NCI-H69 (cell line): ENCODE results near the gene MED28.
"Not testable (repeated sequence)": the region's sequence is repeated elsewhere in the genome, so short reads cannot be mapped to it uniquely, and the experiment has no call there.

Experiments
- DNase-seq: peaks from one replicate; lab custom pipeline; 2025; lab: John Stamatoyannopoulos, UW

Gene MED28, protein sequence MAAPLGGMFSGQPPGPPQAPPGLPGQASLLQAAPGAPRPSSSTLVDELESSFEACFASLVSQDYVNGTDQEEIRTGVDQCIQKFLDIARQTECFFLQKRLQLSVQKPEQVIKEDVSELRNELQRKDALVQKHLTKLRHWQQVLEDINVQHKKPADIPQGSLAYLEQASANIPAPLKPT

DNA sequence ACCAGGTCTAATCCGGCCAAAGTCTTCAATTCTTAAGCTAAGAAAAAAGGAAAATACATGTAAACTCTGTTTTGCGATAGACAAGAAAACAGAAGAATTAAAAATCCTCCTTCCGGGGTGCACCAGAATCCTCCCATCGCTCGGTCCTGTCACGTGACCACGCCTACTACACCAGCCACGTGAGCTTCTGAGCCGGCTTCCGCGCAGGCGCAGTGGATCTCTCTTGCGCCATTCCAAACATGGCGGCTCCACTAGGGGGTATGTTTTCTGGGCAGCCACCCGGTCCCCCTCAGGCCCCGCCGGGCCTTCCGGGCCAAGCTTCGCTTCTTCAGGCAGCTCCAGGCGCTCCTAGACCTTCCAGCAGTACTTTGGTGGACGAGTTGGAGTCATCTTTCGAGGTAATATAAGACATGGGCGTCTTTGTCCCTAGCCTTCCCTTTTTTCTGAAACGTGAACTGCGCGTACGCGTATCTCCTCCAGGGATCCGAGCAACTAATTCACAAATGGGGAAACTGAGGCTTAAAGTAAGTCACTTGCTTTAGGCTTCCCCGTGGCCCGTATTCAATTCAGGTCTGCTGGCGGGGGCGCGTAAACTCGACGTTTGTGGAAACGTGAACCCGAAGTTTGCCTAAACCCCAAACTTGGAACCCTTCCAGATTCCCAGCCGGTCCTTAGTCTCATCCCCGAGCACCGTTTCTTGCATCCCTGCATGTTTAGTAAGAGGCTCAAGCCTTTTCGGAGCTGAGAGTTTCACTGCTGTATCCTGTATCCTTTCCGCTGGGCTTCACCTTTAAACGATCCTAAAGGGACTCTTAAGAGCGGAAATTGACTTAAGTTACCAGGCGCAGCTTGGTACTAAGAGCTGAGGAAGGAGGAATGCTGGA, at the start of gene MED28:
MED28 (plus strand) TSS at position 226 of the 884 bp plus-strand sequence; CDS start at position 240, 14 bp downstream.
- DNase-seq = peak; percentile 92

DNA sequence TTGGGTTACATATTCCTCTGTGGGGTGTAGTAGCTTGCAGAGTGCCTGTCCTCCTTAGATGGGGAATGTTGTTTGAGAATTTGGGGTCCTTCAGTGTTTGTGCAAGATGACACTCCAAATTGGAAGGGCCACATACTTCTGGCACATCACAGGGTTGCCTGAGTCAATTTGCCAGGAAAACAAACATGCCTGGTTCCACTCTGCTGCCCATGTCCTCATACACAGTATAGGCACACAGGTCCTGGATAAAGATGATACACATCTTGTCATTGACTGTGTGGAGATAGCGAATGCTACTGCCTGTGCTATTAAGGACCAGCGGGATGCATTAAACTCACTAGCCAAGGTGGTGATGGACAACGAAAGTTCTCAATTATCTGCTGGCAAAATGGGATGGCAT, 48.6 kb upstream of the MED28 start:
- DNase-seq = no peak

DNA sequence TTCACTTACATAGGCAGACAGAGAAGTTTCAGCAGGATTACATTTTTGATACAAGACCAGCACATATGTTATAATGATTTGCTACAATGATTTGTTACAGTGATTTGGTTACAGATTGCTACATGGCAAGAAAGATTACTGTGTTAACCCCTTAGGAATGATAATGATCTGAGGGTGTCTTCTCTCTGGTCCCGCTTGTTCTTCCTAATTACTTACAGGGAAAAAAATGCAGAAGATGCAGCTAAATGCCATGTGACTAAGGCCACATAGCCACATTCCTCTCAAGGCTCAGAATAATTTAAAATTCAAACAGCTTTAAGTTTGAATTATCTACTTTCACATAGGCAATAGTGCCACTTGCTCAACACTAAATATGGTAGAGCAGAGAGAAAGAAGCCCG, 47.2 kb upstream of the MED28 start:
- no peak for DNase-seq

DNA sequence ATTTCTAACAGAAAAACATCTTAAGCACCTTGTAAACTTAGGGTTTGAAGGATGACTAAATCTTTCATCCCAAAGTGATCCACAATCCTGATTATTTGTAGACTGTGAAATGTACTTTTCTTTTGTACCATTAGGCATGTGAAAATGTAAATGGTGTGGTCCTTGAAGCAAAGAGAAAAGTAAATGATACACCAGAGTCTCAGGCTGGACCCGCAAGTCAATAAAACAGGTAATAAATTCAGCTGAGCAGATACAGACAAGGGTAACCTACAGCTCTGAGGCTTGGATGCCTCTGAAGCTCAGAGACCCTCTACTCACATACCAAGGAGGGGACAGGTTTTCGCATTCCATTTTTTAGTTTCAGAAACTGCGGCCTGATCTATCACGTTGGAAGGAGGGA, 40.2 kb upstream of the MED28 start:
- DNase-seq = no peak

DNA sequence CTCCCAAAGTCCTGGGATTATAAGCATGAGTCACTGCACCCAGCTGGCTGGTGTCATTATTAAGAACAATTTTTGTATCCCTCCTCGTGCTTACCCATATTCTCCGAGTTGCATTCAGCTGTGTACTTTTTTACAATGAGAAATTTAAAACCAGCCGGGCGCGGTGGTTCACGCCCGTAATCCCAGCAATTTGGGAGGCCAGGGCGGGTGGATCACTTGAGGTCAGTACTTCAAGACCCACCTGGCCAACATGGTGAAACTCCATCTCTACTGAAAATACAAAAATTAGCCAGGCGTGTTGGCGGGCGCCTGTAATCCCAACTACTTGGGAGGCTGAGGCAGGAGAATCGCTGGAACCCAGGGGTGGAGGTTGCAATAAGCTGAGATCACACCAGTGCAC, 39.3 kb upstream of the MED28 start:
- not testable (repeated sequence) for DNase-seq

DNA sequence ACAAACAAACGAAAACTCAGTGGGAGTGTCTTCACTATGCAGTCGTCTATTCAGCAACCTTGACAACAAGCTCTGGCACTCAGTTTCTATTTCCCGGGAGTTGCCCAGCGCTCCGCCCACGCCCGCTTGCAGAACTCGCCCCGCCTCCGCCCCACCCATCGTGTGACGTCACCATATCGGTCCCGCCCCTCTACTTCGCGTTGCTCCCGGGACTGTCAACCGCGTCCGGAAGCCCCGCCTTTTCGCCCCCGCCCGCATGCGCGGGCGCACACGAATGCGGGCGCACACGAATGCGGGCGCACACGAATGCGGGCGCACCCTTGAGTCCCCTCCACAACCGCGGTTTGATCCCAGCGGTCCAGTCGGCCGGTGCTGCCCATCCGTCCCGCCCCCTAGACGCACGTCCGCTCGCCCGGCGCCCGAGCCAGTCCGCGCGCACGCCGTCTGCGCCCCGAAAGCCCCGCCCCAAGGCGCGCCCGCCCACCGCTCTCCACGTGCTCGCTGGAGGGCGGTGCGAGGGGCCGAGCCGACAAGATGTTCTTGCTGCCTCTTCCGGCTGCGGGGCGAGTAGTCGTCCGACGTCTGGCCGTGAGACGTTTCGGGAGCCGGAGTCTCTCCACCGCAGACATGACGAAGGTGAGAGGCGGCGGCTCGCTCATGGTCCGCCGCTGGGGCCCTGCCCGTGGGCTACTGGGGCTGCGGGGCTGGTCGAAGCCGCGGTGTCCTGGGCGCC, 37.3 kb upstream of the MED28 start, which contains the start of gene LAP3:
LAP3 (plus strand) TSS at position 267 of the 733 bp plus-strand sequence; CDS start at position 535, 268 bp downstream.
- DNase-seq = peak; percentile 93

DNA sequence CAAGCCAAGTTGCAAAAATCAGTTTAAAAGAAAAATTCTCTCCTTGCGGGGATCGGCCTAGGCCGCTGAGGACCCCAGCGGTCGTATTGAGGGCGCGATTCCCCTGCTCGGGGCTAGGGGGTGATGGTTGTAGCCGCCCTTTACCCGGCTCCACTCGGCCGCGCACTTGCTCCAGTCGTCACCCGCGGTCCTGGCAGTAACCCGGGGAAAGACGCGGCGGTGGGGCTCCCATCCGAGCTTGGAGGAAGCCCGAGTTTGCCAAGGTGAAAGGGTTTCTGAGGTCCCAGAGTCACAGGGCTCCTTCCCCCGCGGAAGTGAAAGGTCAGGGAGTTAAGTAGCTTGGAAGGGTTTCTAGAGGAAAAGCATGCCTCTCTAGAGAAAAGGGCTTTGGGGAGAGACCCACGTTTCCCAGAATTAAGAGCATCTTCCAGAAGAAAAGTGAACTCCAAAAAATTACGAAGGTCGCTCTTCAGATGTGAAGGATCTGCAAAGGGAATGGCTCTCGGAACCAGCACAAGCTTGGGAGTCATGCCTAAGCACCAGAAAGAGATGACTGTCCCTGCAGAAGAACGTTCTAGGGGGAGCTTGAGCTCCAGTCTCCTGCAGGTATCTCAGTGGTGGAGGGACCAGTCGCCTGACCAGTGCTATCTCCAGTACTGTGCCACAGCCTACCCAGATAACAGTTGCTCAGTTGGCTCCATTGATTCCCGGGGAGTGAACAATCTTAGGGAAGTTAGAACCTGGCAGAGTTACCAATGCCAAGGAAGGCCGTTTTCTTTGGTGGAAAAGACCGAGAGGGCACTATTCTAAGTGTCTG, 36.6 kb upstream of the MED28 start:
- peak; percentile 59 for DNase-seq

DNA sequence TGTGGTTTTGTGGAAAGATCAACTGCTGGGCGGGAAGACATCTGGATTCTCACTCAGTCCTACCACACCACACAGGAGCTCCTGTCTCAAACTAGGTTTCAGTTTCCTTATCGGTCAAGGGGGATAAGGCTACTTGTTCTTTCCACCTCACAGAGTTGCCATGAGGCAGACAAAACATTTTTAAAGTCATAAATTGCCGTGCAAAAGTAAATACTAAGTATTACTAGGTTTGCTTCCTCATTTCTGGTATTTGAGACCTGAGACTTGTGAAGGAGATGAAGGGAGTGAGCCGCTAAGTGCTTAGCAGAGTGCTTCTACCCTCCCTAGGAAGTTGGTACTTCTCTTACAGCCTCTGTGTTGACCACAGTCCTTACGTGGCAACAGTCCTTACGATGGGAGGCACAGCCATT, 36.0 kb upstream of the MED28 start:
- no peak for DNase-seq

DNA sequence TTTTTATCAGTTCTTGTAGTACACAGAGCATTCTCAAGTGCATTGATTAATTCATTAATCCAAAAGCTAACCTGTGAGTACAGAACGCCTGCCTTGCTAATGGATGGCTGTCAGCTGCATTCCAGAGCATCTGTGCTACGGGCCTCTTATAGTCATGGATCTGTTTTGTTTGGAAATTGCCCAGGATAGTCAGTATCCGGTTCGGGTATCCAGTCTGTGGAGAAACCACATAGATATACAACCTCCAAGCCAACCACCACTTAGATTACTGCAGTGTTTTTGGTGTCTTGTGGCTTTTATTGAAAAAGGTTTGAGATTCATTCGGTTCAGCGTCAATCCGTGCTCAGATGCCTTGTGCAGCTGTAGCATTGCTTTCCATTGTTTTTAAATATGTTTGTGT, 33.5 kb upstream of the MED28 start:
- DNase-seq = no peak

DNA sequence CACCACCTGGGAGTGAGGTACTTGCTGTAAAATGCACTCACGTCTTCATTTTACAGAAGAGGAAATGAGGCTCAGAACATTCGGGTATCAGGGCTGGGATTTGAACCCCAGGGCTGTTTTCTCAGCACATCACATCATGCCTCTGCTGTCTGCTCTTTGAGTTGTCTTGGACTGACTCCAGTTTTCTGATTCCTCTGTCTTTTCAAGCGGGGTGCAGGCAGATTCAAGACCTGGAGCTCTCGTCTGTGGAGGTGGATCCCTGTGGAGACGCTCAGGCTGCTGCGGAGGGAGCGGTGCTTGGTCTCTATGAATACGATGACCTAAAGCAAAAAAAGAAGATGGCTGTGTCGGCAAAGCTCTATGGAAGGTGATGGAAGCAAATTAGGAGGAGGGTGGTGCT, 31.2 kb upstream of the MED28 start:
- DNase-seq = no peak

DNA sequence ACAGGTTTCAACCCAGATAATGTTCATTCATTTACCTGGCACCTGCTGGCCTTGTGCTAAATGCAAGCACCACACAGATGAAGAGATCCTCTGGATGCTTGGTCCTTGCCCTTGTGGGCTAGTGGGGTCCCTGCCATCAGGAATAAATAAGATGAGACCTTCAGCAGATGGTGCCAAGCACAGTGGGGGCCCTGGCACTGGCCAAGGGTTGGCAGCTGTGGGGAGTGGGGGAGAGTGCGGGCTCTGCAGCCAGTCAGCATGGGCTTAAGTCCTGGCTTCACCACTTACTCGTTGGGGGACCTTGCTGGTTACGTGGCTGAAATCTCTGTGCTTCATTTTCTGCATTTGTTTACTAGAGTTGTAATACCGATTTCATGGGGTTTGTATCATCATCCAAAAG, 30.5 kb upstream of the MED28 start:
- DNase-seq = no peak

DNA sequence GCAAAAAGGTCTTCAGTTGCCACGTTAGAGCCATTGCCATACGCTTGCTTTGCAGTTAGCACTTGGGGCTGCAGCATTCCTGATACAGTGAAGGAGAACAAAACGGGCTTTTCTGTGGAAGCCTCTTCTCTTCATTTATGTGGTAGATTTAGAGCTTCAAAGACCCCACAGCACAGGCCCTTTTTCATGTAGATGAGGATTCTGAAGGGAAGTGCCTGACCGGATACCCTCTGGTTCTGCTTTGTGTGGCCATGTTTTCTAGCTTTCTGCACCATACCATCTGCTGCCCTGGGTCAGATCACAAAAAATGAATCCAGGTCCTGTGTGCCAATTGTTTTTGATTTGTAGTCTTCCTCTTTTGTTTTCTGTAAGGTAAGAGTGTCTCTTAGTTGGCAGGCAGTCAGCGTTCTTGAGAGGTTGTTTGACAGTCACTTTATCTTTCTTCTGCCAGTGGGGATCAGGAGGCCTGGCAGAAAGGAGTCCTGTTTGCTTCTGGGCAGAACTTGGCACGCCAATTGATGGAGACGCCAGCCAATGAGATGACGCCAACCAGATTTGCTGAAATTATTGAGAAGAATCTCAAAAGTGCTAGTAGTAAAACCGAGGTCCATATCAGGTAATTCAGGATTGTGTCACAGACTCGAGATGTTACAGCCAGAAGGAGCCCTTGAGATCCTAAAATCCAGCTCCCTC, 29.8 kb upstream of the MED28 start:
- no peak for DNase-seq

DNA sequence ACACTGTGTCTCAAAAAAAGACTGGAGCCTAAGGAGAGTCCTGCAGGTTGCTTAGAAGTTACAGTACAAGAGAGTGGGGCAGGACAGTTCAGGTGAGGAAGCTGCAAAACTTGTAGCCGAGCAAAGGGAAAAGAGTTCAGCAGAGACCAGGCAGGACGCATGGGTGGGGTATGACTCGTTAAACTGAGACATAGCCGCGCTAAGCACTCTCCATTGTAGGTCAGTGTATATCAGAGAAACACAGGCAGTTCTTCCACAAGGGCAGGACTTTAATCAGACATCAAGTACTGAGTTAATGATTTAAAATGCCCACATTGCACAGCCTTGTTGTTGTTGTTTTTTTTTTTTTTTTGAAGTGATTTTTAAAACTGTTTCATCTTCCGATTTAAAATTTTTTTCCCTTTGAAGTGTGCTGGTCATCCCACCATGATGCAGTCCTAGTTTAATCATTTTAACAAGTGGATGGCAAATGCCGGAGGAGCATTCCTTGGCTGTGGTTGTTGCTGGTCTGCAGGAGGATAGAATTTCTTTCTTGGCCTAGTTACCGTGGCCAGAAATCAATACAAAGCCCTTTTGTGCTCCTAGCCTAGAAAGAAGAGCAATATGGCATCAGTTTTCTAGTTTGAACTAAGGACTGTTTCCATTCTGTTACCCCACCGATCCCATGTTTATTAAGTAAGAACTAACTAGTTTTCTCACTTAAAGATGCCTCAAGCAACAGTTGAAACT, 27.2 kb upstream of the MED28 start:
- no peak for DNase-seq

DNA sequence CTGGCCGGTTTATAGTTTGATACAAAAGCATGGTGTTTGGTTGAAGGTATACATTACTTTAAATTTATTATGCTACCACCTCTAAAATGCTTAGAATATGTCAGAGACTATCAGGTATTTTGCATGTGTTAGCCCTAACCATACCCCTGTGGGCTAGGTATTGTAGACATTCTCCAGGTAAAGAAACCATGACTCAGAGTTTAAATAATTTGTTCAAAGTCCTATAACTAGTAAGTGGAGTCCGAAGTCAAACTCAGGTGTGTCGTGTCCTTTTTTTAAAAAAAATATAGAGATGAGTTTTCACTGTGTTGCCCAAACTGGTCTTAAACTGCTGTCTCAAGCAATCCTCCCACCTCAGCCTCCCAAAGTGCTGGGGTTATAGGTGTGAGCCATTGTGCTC, 25.1 kb upstream of the MED28 start:
- DNase-seq = no peak

DNA sequence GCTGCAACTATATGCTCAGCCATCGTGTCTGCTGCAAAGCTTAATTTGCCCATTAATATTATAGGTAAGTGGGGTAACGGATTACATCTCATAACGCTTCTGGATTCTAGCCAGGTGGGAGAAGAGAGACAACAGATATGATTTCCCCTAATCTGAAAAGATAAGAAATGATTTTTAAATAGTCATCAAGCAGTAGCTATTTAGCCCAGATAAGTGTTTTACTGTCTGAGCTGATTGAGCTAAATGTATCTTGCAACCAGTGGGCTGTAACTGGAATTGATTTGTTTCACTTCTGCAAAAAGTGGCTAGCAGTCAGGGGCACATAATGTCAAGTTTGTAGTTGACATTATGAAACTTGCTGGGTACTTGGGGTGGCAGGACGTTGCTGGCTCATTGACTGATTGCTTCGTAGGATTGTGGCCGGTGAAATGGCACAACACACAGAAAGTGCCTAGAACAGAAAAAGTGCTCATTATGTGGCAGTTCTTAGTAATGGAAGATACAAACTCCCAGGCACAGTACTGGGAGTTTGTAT, 18.9 kb upstream of the MED28 start:
- DNase-seq = no peak

DNA sequence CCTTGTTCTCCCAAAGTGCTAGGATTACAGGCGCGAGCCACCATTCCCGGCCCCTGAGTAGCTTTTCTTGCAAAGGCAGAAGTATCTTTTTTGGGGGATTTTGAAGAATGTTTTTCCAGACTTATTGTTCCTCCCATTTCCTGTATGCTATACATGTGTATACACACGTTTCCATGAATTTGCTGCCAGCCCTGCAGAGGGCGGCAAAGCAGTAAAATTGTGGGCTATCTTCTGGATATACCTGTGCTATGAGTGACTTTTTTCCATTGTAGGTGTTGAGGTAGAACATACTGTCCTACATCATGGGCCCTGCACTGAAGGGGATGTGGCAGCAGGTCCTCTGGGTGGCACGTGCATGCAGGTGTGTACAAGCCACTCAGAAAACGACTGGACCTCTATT, 16.9 kb upstream of the MED28 start:
- DNase-seq = peak; percentile 19

DNA sequence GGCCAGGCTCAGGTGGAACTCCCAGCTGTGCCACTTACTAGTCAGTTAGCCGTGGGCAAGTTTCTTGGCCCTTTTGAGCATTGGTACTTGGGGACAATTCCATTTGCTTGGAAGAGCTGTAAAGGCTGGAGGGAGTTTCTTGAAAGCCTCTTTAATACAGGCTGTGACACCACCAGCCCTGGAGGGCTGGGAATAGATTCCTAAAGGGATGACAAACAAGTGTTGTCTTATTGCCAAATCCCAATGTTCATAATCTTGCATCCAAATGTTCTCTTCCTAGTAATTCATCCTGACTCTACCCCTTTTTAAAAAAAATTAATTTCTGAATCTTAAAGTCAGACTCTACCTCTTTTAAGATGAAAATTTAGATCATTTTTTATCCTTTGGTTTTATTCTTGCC, 14.6 kb upstream of the MED28 start:
- DNase-seq = no peak

DNA sequence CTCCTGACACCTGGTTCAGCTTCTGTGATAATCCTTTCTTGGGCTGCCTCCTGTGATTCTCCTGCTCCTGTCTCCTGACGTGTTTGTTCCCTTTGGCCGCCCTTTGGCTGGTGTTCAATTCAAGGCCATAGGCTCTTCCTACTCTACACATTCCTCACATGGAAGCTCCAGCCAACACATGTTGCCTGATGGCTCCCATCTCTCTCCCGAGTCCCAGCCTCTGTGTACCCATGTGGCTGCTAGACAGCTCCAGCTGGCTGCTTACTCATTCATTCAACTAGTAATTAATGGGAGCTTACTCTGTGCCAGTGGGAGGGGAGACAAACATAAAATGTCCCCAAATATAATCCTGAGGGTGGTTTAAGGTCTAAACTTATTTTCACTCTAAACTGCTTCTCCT, 9.2 kb upstream of the MED28 start:
- DNase-seq = no peak

DNA sequence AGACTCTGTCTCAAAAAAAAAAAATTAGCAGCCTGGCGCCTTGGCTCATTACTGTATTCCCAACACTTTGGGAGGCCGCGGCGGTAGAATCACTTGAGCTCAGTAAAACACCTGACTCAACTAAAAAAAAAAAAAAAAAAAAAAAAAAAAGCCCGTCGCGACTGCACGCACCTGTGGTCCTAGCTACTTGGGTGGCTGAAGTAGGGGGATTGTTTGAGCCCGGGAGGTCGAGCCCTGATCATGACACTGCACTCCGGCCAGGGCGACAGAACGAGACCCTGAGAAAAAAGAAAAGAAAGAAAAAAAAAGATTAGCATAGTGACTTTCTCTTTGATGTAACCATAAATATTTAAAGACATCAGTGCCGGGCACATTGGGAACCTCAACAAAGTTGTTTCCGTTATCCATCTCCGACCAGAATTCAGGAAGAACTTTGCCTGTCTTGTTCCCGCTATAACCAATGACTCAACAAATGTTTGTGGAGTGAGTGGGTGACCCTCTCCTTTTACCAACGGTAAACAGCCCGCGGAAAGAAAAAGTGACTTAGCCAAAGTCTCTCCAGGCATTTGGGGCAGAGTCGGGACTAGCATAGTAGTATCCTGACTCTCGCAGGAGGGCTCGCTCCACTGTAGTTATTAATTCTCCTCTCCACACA, 553 bp upstream of the MED28 start:
- no peak for DNase-seq

DNA sequence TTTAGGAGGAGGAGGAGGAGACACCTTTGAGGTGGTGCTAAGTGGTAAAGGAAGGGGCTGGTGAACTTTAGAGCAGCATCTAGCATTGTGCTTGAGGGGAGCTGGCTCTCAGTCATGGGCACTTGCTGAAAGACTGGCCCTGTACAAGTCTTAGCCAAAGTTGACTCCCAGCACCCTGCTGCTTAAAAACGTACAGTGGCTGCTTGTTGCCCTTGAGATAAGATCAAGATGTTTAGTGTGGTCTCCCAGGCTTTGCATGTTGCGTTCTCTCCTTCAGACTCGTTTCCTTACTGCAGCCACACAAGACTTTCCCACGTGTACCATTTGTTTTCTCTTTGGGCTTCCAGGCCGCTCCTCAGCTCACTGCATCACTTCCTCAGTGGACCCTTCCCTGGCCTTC, 1.8 kb downstream of the MED28 start:
- no peak for DNase-seq
